ENCODE results near the gene PTRH1.
A peak's percentile ranks its signal among the peaks of the same experiment; 100 is the strongest.

PTRH1 gene

DNA sequence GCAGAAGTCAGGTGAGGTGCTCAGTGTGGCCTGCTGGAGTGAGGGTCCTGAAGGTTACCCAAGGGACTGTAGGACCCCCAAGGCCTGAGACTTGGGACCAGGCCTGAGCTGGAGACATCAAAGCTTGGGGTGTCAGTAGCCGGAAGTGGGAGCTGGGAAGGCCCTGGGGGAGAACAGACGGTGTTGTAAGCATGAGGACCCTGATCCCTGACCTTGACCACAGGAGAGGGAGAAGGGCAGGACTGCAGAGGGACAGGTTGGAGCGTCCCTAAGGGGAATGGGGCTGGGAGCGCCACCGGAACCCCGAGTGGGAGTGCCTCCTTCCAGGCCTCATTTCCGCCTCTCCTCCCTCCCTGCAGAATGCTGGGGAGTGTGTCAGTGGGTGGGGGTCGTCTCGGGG is 949 bp upstream of the PTRH1 start:
- no peak for DNase-seq

DNA sequence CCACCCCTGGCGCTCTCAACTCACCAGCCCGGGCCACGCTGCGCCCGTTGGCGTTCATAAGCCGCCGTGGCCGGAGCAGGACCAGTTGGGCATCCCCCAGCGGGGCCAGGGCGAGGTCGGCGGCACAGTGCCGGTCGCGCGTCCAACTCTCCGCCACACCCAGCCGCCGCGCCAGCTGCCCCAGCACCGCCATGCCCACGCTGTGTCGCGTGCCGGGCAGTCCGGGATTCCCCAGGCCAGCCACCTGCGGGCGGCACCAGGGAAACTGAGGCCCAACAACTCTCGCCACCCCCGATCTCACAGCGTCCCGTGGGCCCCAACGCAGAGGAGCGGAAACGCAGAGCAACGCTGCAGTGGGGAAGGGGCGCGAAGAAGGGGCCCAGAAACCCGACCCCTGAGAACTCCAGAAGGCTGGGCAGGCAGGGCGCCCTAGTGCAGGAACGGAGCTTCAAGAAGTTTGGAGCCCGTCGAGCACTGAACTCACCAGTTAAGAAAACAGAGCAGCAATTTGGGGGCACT is 453 bp downstream of the PTRH1 start:
- DNase-seq, result no peak

DNA sequence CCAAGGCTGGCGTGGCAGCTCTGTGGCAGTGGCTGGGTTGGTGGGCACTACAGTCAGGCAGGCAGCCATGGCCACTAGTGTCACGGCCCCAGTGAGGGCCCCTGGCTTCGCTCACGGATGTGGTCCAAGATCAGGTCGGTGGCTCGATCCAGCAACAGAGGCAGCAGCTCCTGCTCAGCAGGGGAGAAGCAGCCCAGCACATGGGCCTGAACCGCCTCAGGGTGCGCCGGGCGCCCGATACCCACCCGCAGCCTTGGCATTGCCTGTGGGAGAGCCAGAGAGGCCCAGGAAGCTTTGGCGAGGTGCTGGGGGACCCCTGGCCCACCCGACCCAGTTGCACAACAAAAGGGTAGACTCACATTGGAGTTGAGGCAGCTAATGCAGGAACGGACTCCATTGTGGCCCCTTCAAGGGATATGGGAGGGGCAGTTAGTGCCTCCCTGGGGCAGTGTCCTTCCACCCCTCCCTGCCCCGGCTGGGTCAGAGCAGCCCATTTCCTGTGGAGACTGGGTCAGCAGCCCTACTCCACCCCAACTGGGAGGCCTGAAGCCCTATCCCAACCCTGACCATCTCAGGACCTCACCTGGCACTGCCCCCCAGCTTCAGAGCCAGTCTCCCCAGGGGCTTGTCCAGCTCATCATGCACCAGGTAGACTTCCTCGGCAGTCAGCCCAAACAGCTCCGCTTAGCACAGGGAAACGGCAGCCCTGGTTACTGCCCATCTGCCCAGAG is 1.3 kb downstream of the PTRH1 start:
- no peak for DNase-seq

DNA sequence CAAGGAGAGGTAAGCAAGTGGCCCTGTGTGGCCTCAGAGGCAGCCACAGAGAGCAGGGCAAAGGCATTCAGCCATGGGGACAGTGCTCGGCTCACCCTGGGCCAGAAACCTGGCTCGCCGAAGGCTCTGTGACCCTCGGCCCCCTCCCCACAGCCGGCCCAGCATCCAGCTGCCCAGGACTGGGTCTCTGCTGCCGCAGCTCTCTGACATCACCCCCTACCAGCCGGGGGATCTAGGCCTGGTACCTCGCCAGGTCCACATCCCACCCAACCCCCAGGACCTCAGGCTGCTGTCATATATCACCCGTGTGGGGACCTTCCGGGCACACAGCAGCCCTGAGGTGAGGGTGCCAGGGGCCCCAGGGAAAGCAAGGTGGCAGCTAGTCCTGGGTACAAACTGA is 2.6 kb downstream of the PTRH1 start:
- DNase-seq, result no peak

DNA sequence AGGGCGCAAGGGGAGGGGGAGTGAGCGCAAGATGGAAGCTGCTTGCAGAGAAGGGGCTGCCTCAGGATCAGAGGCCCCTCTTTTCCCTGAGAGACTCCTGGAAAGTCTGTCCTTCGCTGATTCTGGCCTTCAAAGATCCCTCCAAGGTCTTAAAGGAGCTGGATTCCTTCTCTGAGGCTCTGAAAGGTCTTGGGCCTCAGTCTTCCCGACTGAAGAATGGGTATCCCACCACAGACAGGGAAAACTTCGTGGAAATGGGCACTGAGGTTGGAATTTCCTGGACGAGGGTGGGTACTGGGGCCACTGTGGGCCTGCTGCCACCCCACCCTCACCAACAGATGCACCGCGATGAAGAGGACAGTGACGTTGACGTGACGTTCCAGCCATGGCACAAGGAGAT is 3.1 kb downstream of the PTRH1 start:
- no peak for DNase-seq

DNA sequence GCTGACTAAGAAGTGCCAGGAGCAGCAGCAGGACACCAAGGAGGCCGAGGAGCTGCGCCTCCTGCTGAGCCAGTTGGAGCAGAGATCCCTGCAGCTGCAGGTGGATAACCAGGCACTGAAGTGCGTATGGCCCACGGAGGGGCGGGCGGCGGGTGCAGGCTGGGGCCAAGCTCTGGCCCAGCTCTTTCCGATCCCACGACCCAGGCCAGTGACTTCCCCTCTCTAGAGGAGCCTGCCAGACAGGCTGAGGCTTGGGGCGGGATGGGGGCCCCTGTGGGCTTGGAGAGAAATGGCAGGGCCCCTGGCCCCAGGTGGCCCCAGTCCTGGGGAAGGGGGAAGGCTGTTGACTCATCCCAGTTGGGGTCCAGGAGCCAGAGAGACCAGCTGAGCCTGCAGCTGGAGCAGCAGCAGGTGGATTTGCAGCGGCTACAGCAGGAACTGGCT is 3.6 kb downstream of the PTRH1 start:
- no peak for DNase-seq

DNA sequence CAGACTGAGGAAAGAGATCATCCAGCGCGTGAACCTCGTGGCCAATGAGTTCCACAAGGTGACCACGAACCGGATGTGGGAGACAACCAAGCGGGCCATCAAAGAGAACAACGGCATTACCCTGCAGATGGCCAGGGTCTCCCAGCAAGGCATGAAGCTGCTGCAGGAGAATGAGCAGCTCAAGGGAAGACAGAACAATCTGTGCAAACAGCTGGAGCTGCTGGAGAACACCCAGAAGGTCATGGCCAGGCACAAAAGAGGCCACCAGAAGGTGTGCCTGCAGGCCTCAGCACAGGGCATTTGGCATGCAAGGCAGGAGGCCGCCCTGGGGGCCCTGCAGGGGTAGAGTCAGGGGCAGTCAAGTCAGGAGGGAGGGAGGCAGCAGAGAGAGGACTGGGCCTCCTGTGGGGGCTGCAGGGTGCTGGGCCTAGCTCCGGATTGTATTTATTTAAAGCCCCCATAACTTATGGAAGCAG is 4.2 kb downstream of the PTRH1 start:
- DNase-seq, result no peak

DNA sequence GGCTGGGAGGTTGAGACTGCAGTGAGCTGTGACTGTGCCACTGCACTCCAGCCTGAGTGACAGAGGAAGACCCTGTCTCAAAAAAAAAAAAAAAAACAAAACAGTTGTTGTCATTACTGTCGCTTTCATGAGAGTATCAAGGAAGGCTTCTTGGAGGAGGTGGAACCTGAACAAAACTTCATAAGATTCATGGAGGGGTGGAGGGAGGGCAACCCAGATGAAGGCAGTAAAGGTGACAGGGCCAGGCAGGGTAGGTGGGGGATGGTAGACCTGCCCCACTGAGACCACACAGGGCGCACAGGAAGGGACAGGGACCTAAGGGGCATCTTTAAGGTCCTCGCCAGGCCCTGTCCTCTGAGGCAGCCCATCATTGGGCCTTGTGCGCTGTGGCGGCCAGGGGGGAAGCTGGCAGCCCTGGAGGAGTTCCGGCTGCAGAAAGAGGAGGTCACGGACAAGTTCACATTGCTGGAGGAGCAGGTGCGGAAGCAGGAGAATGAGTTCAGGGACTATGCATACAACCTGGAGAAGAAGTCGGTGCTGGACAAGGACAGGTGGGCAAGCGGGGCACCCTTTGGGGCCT is 5.2 kb downstream of the PTRH1 start:
- no peak for DNase-seq

DNA sequence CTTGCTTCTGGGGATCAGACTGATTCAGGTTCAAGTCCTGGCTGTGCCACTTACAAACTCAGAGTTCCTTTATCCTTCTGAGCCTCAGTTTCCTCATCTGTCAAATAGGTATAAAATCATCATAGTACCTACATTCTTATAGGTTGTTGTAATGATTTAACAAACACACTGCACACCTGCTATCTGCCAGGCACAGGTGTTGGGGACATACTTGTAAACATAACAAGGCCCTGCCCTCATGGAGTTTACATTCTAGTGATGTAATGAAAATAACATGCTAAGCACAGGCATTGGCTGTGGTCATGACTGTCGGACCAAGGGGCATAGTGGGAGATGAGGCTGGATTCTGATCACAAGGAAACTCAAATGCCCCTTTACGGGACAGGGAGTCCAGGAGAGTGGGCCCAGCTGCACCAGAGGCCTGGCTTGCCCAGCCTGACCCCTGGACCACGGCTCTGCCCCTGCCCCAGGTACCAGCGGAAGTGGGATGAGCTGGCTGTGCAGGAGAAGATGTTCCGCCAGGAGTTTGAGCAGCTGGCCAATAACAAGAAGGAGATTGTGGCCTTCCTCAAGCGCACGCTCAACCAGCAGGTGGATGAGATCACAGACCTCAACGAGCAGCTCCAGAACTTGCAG is 6.4 kb downstream of the PTRH1 start:
- no peak for DNase-seq

DNA sequence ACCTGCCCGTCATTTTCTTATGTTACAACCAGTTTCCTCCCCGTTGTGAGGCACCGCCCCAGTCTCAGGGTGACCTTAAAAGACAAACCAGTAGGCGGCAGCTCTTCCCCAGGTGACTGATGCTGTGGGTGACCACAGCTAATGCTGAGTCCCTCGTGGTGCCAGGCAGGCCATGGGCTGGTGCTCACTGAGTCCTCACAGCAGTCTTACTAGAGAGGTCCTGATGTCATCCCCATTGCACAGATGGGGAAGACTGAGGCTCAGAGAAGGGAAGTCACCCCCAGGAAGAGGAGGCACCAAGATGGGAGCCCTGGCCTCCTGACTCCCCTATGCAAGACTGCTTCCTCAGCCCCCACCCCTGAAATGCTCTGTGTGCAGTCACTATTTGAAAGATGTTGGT is 7.7 kb downstream of the PTRH1 start:
- DNase-seq, result peak; percentile 43

DNA sequence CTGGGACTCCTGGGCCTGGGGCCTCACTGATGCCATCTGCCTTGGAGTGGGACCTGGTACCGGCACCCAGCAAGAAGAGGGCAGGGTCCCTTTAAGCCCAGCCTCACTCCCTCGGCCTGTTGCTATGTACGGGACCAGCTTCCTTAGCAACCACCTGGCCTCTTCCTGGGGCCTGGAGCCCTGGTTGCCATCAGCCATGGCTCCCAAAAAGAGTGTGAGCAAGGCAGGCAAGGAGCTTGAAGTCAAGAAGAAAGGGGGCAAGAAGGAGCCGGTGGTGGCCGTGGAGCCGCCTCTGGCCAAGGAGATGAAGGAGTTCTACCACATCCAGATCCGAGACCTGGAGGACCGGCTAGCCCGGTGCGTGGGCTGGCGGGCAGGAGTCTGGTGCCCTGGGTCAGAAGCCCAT is 8.6 kb downstream of the PTRH1 start, which contains the start of gene CFAP157:
Gene CFAP157, plus strand, starts transcription at position 153 of the 406 bp plus-strand sequence. Its CDS starts 44 bp downstream, at position 197.
- DNase-seq, result no peak

DNA sequence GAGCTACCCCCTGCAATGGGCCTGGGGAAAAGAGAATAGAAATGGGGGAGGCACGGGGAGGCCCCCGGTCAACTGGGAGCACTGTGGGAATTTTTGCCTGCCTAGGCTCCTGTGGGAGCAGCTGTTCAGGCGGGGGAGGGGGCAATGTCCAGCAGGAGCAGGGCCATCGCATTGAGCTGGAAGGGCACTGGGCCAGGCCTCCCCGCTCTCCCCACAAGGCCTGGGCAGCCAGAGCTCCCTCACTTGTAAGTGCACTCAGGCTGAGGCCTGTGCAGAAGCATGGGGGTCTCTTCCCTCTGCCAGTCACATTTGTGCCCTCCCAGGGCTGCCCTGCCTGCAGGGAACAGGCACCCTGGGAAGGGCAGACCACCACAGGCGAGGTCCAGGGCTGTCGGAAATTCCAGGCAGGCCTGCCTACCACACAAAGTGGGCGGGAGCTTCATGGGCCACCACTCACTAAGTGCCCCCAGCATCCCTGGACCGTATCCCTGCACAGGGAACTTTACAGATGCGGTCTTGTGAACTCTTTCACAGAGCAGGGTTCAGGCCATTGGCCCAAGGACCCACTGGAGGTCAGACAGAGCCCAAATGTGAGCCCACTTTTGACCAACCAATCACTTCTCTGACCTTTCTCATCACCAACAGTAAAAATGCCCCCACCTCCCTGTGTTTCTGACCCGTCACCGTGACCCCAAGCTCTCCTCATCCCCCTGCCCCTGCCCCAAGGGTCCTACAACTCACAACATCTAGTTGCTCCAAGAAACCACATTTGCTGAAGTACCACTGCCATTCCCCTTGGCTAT is 9.7 kb downstream of the PTRH1 start:
- no peak for DNase-seq

DNA sequence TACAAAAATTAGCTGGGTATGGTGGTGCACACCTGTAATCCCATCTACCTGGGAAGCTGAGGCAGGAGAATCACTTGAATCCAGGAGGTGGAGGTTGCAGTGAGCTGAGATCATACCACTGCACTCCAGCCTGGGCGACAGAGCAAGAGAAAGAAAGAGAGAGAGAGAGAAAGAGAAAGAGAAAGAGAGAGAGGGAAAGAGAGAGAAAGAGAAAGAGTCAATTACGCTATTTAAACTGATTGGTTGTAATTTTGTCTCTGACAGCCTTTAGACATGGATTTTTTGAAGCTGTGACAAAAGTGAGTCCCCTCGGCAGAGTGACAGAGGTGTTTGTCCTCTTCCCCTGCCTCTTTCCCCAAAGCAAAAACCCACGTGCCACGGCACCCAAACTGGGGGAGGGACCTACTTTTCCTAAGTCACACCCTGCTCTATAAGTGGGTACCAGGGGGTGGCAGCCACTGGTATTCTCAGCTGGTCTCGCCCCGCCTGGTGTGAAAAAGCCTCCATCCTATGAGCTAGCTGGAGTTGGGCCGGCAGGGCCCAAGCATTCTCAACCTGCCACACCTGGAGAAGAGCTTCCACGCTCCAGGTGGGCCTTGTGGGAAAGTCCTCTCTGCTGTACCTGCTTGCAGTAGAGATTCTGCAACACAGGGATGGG is 12.0 kb downstream of the PTRH1 start:
- no peak for DNase-seq

DNA sequence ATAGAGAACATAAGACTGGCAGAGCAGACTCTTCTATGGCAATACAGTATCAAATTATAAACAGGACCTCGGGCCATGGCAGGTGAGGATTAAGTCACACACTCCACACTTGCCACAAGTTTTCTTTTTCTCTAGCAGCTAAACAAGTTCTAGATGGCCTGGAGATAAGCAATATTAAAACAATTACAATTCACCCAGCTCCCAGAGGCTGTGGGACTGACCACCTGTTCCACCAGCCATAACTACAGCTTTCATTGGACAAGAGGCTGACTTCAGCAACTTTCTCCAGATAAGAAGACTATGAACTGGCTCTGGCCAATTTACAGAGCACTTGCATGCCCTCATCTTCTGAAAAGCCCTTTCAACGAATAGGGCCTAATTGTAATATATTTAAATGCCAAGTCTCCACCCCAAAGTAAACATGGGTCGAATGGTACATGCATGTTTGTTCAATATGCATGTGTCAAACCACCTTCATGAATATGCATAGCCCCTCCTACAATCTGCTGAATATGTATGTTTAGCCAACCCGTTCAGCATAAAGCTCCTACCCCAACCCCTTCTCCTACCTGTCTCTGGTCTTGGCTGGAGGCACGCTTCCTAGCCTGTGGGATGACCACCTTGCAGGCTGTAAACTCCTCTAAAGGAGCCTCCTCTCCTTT is 14.7 kb downstream of the PTRH1 start:
- DNase-seq, result no peak

DNA sequence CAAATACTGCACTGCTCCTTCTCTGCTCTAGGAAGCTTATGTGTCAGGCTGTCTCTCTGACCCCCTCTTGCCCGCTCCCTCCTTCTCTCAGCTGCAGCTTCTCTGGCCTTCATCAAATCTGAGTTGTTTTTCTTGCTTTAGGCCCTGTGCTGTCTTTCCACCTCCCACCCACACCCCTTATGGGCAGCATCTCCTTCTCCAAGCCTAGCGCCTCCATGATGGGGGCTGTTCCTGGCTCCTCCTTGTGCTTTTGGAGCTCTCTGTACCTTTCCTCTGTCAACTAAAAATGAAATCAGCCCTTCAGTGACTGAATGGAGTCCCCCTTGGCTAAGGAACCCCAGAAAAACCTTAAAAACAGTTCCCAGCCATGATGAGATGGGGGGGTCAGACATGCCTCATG is 15.3 kb downstream of the PTRH1 start:
- DNase-seq, result no peak

DNA sequence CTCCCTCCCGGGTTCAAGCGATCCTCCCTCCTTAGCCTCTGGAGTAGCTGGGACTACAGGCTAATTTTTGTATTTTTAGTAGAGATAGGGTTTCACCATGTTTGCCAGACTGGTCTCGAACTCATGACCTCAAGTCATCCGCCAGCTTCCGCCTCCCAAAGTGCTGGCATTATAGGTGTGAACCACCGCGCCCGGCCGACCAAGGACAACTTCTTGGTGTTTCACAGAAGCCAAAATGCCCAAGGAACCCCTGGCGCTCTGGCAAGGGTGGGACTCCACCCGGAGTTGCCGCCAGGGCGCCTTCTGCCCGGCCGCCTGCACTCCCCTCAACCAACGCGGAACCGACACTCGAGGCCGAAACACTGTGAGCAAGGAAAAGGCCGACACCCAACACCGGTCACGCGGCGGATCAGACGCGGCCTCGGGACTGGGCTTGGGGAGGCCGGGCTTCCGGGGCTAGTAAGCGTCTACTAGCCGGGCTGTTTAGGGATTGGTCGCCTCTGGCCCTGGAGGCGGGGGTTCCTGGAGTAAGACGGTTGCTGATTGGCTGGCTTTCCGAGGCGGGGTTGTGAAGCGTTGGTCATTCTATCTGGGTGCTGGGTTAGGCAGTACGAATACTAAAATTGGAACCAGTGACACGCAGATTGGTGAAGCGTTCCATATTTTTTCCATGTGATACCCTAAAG is 16.3 kb downstream of the PTRH1 start:
- DNase-seq, result peak; percentile 78

DNA sequence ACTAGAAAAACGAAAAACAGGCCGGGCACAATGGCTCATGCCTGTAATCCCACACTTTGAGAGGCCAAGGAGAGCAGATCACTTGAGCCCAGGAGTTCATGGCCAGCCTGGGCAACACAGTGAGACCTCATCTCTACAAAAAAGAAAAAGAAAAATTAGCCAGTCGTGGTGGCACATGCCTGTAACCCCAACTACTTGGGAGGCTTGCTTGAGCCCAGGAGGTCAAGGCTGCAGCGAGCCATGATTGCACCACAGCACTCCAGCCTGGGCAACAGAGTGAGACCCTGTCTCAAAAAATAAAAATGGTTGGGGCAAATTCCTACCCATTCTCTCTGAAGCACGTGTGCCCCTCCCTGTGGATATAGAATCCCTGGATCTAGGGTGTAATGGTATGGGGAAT is 17.1 kb downstream of the PTRH1 start:
- no peak for DNase-seq

DNA sequence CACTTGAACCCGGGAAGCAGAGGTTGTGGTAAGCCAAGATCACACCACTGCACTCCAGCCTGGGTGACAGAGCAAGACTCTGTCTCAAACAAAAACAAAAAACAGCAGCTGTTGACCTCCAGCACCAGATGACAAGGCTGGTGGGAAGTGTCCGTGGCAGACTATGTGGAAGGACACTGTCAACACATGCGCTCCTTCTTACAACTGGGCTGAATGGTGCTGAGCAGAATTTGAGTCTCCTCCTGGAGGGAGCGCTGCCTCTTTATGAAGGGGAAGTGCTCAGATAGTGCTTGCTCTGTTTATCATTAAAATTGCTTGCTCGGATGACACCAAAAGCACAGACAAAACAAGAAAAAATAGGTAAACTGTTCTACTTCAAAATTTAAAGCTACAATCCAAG is 17.9 kb downstream of the PTRH1 start:
- no peak for DNase-seq

DNA sequence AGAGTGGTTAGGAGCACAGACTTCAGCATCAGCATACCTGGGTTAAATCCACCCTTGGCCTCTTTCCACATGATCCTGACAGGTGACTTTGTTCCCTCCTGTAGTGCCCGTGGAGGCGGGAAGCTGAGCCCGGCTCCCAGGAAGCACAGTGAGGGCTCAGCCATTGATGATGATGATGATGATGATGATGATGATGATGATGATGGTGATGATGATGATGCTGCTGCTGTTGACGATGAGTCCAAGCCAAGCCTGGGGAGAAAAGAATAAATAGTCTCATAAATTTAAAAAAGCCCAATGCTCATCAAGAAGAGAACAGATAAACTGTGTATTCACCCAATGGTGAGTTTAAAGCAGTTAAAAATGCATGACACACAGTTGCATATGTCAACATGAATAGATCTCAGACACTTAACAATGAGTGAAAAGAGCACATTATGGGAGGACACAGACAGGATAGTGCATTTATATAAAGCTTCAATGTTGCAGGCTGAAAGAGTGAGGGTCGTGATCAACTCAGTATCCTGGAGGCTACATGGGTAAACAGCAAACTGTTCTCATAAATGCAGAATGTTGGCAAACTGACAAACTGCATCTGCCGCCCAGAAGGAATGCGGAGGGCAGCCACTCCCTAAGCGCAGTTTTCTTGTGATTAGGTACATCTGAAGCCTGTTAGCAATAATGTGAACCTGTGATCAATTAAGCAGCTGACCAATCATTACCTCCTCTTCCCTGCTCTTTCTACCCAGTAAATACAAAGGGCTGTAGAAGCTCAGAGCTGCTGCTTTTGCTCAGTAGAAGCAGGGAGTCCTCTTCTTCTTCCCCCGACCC is 20.4 kb downstream of the PTRH1 start:
- DNase-seq, result no peak

DNA sequence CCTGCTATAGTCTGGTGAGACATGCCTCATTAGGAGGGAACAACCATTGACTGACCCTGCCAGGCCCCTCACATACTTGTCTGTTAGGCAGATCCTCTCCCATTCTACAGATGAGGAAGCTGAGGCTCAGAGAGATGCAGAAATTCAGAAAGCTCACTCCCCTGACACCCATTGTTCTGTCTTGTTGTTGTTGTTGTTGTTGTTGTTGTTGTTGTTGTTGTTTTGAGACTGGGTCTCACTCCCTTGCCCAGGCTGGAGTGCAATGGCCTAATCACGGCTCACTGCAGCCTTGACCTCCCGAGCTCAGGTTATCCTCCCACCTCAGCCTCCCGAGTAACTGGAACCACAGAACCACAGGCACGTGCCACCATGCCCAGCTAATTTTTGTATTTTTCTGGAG is 21.8 kb downstream of the PTRH1 start:
- DNase-seq, result no peak
